HG03378 (cell line): ENCODE results near the gene TENT5C.

ENCODE experiments used
- ATAC-seq: cut with Tn5 transposase; IDR thresholded peaks from one replicate; pipeline ENCODE4 v1.9.1; 2021; ENCODE audit warnings: mild to moderate bottlenecking, moderate library complexity; ENCODE audit not compliant: unreplicated experiment

TENT5C gene

DNA sequence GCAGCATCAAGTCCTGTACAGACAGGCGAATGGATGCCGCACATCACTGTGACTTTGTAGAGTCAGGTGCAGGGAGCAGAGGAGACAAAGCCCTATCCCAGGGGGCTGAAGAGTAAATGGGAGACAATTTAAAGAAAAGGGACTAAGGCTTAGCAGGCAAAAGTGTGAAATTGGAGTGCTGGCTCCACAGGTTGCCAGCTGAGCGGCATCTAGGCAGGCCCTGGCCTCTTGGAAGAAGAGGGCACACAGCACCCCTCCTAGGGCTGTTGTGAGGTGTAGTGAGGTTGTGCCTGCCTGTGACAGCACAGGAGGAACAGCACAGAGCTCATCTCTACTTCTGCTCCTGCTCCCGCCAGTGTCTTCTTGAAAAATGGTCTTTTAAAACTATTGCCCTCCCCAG, 47.3 kb downstream of the TENT5C start:
- ATAC-seq, result no peak

DNA sequence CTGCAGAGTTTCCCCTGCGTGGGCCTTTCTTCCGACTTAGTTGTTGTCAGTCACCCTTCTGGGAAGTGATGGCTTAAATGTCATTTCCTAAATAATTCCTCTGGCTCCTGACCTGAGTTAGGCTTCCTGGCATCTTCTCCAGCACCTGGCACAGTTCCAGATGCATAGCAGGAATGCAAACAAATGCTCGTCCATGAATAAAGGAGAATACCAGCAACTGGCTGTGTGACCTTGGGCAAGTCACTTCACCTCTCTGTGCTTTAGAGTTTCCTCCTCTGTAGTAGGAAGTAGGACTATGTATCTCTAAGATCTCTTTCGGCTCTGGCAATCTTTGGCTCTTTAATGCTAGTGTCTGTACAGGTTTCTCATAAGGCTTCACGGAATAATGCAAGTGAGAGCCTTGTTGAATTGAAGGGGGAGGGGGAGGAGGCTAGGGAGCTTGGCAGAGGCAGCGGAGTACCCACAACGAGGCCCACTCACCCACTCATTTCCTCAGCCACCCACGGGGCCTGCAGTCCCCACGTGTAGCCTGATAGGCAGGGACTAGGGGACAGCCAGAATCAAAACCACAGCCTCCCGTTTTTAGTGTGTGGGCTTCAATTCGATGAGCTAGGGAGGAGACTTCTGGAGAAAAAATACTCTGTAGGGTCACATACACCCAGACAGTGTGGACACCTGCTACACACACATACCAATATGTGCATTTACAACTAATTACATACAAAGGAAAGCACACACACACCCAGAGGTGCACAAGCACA, 48.1 kb downstream of the TENT5C start:
- ATAC-seq, result peak; percentile 8

DNA sequence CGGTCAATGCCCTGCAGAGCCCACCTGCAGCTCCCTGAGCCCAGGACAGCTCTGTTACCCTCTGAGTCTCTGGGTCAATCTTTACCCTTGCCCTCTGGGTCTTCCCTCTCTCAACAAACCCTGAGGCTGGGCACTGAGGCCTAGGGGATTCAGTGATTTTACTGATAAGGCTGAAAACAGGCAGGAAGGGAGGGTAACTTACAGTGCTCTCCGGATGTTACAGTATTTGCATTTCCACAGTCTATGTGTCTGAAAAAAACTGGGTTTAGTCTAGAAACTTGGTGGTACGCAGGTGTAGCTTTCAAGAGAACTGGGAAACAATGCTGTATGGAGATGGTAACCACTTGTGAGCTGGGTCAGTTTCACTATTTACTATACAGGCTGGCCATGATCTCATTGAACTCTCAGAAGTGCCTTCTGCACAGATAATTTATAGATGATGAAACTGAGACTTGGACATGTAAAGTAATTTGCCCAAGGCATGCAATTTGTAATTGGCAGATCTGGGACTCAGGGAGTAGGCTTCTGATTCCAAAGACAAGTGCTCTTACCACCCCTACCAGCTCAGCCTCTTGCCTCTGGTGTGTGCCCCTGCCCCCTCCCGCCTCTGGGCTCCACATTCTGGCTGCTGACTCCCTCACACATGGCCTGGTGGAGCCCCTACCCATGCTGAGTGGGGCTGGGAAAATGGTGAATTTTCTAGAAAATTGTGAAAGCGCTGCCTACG, 48.8 kb downstream of the TENT5C start:
- peak; percentile 86 for ATAC-seq

DNA sequence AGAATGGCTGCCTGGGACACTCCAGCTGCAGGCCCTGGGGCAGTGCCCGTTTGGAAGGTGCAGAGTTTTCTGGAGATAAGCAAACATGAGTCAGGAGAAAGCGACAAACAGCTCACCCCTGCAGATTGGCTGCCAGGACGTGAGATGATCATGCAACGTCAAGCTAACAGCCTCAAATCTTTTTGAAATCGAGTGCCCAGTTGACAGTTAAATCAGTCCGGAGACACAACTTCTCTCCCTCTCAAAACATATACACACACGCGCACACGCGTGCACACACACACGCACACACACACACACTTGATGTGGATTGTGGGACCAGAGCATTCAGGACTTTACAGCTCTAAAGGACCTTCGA, 49.4 kb downstream of the TENT5C start:
- no peak for ATAC-seq

DNA sequence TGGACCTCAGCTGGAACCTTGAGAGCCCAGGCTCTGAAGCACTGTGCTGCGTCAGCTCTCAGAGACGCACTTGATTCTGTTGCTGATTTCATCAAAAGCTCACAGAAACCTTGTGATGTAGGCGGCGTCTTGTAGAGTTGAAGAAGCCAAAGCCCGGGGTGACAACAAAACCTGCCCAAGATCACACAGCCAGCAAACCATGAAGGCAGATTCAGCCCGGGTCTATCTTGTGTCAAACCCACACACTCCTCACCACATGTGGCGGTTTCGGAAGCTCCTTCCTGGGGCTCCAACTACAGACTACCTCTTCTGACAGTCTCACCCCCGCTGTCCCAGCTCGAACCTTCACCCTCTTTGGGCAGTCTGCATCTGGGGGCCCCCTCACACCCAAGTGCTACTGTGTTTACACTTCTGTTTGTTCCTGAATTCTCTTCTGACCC, 50.4 kb downstream of the TENT5C start:
- ATAC-seq, result peak; percentile 45

DNA sequence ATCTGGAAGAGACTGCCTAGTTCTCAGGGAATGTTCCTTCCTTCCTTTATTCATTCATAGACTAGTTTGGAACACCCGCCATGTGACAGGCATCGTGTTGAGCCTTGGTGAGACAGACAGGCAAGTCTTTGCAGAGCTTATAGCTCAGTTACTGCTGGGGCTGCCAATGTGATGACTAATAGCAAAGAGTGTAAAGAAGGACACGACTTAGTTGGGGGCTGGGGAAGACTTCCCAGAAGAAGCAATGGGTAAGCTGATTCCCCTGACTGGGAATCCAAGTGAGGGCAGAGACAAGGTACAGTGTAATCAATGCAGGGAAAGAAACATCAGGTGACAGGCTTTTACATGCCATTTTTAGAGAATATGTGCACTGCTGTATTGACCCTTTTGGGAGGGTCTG, 51.2 kb downstream of the TENT5C start:
- no peak for ATAC-seq

DNA sequence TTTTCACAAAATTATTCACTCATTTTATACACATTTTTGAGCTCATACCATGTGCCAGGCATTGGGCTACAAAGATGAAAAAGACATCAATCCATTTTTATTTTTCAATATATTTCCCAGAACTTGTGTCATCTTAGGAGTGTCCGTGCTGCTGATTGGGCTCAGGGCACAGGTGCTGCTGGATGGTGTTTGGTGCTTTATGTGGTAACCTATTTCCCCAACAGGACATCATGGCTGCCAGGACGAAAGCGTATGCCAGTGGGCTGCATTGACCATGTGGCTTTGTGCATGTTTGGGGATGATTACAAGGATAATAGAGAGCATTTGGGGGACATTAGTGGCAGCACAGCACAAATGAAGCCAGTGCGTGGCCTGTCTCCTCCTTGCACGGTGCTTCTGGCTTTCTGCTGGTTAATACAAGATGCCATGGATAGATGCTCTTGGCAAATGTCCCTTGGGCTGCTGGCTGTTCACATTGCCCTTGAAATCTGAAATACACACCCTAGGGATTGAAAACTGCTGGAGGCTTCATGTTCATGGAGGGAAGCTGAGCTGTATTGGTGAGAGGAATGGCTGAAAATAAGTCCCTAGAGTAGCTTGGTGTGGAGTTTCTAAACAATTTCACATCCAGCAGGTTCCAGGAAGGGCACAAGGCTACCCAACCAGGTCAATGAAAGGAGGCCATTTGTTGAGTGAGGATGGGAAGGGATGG, 52.3 kb downstream of the TENT5C start:
- no peak for ATAC-seq

DNA sequence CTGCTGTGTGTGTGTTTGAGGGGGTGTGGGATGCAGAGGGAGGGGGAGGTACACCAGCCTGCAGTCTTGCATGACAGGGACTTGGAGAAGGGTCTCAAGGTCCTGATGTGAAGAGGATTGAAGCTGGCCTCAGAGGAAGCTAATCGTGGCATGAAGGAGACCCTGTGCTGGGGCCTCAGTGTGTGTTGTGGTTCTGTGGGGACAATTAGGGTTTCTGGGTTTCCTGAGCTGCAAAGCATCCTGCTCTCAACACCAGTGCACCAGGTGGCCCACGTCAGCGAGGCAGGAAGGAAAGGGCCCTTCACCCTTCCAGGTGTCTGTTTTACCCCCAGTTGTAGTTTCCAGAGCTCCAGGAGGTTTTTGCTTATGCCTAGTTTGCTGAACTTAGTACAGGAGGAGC, 52.8 kb downstream of the TENT5C start:
- ATAC-seq, result no peak

DNA sequence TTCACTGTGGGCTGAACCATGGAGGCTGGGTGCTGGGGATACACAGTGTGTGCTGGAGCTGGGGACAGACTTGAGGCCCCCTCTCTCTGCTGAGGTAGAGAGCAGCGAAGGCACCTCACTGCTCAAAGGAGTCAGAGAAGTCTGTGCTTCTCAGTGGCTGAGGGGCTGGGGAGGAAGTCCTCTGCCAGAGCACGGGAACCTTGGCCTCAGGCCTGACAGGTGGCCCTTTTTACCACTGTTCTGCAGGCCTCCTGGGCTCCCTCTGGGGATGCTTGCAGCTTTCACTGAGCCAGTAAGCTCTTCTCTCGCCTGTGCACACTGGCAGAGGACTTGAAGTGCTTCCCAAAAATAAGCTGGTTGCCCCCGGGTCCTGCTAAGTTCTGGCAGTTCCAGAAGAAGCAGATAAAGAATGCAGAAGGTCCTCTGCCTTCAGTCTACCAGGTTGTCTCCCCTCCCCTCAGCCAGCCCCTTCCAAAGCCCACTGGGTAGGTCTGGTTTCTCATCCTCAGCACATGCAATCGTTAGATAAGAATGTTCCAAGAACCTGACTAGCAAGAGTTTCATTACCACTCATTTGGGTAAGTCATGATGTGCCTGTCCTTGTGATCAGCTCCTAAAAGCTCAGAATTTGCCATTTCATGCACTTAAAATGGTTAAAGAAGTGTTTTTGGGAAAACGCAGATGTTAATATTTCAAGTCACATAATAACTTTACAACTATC, 53.9 kb downstream of the TENT5C start:
- no peak for ATAC-seq

DNA sequence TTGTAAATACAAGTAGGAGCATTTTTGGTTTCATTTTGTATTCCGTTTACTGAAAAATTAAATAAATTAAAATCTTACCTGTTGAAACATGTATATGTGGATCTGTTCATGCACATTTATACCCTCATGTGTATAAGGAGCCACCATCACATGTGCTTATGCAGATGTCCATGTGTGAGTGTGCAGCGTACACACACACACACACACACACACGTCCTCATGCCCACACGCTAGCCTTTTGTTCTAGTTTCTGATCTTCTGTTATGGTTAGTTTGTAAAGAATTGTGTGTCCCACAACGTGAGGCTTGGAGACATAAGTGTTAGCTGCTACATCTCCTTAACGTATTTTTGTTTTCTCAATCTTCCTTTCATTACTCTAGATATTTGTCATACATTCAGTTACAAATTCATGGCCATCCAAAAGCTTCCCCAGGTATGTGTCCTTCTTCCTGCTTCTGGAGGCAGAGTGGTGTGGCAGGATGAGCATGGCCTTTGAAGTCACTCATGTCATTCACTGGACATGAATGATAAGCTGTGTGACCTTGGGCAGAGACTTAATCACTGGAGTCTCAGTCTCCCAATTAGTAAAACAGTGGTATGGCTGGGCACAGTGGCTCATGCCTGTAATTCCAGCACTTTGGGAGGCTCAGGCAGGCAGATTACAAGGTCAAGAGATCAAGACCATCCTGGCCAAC, 54.6 kb downstream of the TENT5C start:
- no peak for ATAC-seq

DNA sequence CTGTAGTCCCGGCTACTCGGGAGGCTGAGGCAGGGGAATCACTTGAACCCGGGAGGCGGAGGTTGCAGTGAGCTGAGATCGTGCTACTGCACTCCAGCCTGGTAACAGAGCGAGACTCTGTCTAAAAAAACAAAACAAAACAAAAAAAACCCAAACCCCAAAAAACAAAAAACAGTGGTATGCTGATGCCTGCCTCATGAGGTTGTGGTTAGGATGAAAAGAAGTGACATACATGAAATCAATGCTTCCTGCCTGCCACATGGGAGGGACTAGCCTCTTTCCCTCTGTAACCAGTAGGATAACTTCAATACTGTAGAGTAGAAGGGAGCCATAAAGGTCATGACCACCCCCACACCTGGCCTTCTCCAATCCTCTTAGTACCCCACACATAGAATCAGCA, 55.2 kb downstream of the TENT5C start:
- no peak for ATAC-seq

DNA sequence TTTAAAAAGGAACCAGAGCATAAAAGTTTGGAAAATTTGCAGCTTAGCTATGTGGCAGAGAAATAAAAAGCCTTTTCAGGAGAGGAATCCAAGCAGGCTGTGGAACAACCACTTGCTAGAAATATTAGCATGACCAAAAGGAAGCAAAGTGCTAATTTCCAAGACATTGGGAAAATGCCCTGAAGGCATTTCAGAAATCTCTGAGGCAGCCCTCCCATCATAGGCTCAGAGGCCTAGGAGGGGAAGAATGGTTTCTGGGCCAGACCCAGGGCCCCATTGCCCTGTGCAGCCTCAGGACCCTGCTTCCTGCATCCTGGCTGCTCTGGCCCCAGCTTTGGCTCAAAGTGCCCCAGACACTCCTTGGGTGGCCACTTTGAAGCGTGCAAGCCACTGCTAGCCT, 56.8 kb downstream of the TENT5C start:
- ATAC-seq, result no peak

DNA sequence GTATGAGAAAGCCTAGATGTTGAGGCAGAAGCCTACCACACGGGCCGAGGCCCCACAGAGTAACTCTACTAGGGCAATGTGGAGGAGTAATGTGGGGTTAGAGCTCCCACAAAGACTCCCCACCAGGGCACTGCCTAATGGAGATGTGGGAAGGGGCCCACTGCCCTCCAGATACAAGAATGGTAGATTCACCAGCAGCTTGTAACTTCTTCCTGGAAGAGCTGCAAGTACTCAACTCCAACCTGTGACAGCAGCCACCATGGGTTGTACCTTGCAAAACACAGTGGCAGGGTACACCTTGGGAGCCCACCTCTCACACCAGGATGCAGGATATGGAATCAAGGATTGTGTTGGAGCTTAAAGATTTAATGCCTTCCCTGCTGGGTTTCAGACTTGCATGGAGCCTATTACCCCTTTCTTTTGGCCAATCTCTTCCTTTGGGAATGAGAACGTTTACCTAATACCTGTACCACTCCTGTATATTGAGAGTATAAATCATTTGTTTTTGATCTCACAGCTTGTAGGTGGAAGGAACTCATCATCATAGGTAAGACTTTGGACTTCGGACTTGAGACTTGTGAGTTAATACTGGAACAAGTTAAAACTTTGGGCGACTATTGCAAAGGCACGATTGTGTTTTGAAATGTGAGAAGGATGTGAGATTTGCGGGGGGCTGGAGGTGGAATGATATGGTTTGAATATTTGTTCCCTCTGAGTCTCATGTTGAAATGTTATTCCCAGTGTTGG, 57.5 kb downstream of the TENT5C start:
- no peak for ATAC-seq

DNA sequence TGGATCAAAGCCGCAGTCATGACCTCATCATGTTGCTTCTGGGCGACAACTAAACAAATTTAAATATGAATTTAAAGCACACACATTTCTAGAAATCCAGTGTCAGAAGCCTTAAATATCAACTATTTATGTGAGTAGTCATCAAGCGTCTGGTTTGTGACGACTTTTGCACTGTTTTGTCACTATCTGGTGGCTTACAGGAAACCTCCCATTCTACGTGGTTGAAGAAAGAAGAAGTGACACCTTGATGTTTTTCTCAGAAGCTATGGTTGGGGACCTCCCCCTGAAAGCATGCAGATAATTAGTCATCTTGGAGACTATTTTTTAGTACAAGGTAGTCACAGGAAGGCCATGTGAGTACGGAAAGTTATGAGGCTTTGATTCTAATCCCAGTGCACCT, 58.5 kb downstream of the TENT5C start:
- ATAC-seq, result peak; percentile 99

DNA sequence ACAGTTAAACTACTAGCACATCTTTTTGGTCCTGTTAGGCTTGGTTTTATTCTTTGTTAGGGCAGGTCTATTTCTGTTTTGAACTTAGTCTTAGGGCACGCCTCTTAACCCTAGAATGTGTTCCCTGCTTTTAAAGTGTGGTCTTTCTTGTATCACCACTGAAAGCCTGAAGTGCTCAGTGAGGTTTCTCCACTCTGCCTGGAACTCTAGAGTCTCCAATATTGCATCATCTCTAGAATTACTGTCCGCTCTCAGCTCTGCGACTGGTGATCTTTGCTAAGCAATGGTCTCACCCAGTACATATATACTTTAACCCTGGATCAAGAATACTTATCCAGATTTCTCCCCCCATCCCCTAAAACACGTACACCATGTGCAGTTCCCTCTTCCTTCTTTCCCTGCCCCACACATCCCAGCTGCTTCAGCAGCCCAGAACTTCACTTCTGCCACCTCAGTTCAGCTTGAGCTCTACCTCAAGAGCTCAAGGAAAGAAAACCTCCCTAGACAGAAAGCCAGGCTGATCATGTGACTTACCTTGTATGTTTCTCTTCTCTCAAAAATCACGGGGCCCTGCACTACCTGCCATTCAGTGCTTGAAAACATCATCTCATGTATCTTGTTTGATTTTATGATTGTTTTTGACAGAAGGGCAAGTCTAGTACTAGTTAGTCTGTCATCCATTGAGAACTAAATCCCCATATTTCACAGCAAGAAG, 59.9 kb downstream of the TENT5C start:
- ATAC-seq, result no peak

DNA sequence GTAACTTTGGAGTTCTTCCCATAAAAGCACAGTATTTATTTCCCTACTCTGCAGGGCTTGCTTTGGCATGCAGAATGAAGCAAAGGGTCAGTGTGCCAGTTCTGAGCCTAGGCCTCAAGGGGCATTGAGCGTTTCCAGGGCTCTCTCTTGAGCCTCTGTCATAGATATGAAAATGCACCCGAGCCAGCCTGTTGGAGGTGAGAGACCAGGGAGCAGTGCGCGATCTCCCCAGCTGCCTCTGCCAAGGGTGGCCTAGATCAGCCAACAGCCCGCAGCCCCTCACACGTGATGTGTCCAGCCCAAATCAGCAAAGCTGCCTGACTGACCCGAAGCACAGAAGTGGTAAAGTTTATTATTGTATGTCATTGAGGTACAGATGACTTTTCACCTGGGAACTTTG, 63.7 kb downstream of the TENT5C start:
- ATAC-seq, result no peak

DNA sequence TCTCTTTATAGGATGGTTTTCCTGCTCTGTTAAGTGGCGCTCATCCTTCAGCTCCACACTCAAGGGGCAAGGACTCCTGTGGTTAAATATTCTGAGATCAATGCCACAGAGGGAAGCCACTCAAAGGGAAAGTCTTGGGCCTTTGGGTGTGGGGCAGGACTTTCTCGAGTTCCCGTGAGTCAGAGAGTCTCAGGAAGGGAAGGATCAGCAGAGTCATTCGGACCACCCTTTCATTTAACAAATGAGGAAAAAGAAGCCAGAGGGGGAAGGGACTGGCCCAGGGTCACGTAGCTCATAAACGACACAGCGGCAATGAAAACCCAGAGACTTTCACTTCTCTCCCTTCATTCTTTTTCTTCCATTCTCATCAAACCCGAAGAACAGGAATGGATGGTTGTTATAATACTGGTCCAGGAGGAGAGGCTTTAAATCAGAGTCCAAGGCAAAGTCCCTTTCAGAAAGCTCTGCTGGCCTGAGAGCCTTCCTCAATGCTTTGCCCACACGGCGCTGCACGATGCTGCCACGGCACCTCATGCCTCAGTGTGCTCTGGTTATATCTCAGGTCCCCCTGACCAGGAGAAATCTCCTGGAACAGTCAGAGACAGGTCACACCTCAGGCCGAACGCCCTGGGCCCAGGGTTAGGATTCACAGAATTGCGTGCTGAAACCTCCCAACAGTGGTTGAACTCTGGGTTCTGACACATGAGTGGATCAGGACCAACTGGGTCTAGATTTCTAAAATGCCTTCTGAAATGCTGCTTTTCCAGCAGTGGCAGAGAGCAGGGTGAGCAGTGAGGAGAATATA, 65.3 kb downstream of the TENT5C start:
- ATAC-seq, result no peak

DNA sequence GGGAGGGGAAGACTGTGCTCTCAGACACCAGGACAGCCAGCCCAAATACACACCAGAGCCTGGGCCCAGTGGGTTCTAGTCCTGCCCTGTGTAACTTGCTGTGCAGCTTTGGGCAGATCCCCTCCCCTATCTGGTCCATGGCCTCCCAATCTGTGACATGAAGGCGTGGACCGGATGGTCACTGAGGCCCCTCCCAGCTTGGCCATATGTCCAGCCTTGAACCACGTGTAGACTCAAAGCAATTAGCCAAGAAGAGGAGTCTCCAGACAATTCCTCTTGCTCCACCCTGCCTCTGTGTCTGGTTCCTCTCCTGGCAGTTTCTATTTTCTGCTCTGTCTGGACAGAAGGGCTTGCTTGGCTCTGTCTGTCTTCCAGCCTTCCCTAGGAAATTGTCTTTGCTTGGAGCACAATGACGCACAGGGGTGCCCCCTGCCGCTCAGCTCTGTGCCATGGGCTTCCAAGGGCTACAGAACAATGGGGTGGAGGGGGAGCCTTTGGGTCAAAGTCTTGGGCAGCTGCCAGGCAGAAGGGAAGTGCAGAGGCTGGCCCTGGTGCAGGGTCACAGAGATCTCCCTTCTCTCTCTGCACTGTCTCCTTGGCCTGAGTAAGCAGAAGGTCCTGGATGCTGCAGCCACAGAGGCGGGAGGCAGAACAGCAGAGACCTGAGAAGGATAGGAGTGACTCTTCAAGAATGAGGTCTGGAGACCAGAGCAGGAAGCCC, 66.1 kb downstream of the TENT5C start:
- no peak for ATAC-seq
